Effector CD4-positive, alpha-beta T cell (primary cell): ENCODE results near the gene TSHZ1.
"Not testable (repeated sequence)": the region's sequence is repeated elsewhere in the genome, so short reads cannot be mapped to it uniquely, and the experiment has no call there.

ENCODE experiments used
- DNase-seq: peaks from one replicate; pipeline ENCODE4 v3.0.0-alpha.2; 2020

TSHZ1 gene

GRCh38 chr18:75316826-75317225 is 106.2 kb downstream of the TSHZ1 start:
- no peak for DNase-seq

DNA sequence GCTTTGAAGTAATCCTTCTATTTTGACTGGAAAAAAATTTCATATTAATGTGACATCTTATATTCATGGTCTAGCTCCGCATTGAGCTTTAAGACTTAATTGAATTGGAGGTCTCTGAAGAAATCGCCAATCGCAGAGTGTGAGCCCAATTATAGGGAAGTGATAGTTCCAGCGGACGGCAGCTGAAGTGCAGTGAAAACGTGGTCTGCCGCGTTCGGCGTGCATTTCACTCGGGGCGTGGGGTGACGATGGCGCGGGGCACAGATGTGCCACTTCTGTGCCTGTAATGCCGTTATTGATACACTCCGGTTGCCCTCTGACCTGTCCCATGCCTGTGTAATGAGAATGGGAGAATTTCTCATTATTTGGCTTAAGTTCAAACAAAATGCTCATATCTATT is 106.7 kb downstream of the TSHZ1 start:
- no peak for DNase-seq

- no peak for DNase-seq
Observed at GRCh38 chr18:75317703-75318102, 107.1 kb downstream of the TSHZ1 start.

DNA sequence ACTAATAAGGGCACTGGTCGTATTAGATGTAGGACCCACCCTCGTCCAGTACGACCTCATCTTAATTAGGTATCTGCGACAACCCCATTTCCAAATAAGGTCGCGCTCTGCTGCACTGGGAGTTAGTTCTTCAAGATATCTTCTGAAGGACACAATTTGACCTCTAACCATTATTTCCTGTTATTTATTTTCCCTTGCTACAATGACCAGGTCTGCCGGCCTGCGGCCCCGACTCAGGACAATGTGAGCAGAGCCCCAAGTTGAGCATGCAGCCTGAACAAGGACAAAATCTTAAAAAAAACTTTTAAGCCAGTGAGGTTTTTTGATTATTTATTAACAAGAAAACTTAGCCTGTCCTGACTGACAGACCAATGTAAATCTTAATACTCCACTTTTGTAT is 109.3 kb downstream of the TSHZ1 start:
- no peak for DNase-seq

- no peak for DNase-seq
Observed at GRCh38 chr18:75320506-75320905, 109.9 kb downstream of the TSHZ1 start.

DNA sequence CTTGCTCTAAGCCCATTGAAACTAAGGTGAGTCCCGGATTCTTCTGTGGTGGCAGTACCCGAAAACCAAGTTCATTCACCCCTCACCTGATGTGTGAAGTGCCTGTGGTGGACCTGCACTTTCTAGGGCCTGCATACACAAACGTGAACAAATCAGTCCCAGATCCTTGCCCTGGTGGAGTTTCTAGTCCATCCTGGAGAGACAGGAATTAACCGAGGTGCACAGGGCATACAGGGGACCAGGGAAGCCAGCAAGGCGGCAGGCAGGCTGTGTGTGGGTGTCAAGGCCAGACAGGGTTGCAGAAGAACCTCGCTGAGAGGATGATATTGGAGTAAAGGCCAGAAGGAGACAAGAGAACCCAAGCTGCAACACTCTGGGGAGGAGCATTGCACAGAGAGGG is 110.8 kb downstream of the TSHZ1 start:
- DNase-seq = no peak

- DNase-seq = no peak
Observed at GRCh38 chr18:75322206-75322605, 111.6 kb downstream of the TSHZ1 start.

DNA sequence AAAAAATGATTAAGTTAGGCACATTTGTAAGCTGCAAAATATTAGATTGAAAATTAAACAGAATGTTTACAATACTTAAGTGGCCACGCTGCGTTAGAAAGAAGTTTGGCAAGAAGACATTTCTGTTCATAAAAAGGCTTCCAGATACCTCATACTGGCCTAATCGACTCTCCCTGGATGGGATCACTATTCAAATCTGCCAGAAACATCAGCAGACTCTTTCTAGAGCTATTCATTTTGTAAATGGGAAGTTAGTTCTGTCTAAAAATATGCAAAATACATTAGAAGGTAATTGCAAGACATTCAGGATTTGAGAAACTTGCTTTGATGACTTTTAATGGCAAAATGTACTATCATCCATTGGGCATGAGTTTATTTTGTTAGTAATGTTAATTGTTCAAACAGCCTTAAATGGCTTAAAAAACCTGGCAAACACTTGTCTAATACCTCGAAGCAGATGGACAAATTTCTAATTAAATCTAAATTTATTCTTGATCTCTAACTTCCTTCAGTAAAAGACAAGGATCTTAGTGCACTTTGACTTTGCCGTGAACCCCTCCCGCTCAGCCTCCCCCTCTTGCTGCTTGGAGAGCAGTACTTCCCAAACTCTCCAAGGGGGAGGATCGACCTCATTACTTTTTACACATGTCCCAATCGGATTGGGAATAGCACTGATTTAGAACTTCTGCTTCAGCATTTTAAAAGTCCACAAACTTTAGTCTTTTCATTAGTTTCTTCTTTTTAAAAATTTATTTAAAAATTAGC is 113.4 kb downstream of the TSHZ1 start:
- no peak for DNase-seq

DNA sequence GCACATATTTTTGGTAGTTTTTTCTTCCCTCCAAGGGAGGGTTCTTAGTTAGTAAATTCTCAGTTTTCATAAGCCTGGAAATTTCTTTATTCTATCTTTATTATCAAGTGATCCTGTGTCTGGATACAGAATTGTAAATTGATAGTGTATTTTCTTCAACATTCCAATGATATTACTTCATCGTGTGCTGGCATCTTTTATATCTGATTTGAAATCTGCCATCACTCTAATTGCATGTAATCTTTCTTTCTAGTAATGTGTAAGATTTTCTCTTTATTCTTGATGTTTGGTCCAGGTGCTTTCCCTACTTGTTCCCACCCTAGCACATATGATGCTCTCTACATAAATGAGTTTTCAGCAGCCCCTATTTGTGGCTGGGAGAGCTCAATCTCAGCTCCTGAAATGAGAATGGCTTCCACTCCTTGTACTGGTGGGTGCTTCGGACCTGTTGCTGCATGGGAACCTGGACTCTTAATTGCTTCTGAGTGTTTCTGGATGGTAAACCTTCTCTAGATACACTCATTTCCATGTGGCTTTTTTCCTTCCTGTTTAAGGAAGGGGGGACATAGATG is 114.2 kb downstream of the TSHZ1 start:
- DNase-seq = no peak

- not testable (repeated sequence) for DNase-seq
Observed at GRCh38 chr18:75329753-75330152, 119.2 kb downstream of the TSHZ1 start.

GRCh38 chr18:75330308-75330707 is 119.7 kb downstream of the TSHZ1 start:
- no peak for DNase-seq

- DNase-seq = no peak
Observed at GRCh38 chr18:75334869-75335268, 124.3 kb downstream of the TSHZ1 start.

DNA sequence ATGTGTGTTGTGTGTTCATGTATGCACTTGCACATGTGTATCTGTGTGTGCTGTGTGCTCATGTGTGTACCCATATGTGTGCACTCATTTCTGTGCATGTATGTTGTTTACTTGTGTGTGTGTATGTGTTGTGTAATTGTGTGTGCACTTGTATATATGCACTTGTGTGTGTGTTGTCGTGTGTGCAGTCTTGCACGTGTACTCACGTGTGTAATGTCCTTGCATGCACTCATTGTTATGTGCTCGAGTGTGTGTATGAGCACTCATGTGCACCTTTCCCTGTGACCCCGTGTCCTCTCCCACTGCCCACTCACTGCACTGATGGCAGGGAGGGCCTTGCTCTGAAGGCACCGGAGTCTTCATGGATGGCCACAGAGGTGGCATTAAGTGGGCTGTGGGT is 124.9 kb downstream of the TSHZ1 start:
- DNase-seq = no peak

GRCh38 chr18:75336767-75337166 is 126.2 kb downstream of the TSHZ1 start:
- no peak for DNase-seq

- DNase-seq = no peak
Observed at GRCh38 chr18:75337348-75337747, 126.8 kb downstream of the TSHZ1 start.

GRCh38 chr18:75338631-75339030 is 128.0 kb downstream of the TSHZ1 start:
- DNase-seq = no peak
